Endothelial cell of umbilical vein (primary cell): Measurements from ENCODE around the gene PLPP2. TPM values are rescaled to one million over a fixed set of nuclear protein-coding genes. Genes with fewer than 3 reads are reported as not detected.
"Not testable (repeated sequence)": the region's sequence is repeated elsewhere in the genome, so short reads cannot be mapped to it uniquely, and the experiment has no call there.

Experiments
- BruUV-seq: library from RNA; stranded (reverse); fragments of 400-500 nt; replicated peaks from 2 replicates; lab custom pipeline; 2021; lab: Mats Ljungman, UMichigan
- CTCF ChIA-PET: fragments of 300-600, 350-600 bp; sonication (Branson Sonifier 250); formaldehyde crosslinking; loops from one replicate; lab custom pipeline; 2021; ENCODE audit warnings: antibody characterized with exemption, inconsistent platforms; lab: Charles Lee
- POLR2A ChIA-PET: fragments of 300-600, 350-600 bp; sonication (Branson Sonifier 250); formaldehyde crosslinking; loops from one replicate; lab custom pipeline; 2021; ENCODE audit warnings: antibody characterized with exemption, inconsistent platforms; lab: Charles Lee
- DNase-seq: peaks from one replicate; pipeline ENCODE4 v3.0.0-alpha.2; 2011; ENCODE audit warnings: low read depth, low spot score
- FAIRE-seq: peaks from 2 replicates; lab custom pipeline; 2011; peaks lifted over from hg19 to GRCh38; lab: Jason Lieb, UNC
- H2AFZ ChIP-seq: 2 replicates; pipeline ENCODE4 v1.6.0; 2012; ENCODE audit warnings: low read depth, low read length, control low read depth, inconsistent platforms
- H3K27ac ChIP-seq: 2 replicates; pipeline ENCODE4 v1.5.1; 2011; ENCODE audit warnings: low read depth, mild to moderate bottlenecking, control low read depth, low read length, moderate library complexity; ENCODE audit not compliant: insufficient read depth
- H3K27me3 ChIP-seq, 2 experiments: 2 replicates each; pipeline versions ENCODE4 v1.6.0 to v1.6.1; 2011; ENCODE audit warnings: low read length in 2 of 2, mixed read lengths in 1 of 2; ENCODE audit not compliant: control insufficient read depth in 2 of 2, insufficient read depth in 2 of 2
- H3K36me3 ChIP-seq, 2 experiments: 2 replicates in 1 of 2; 3 replicates in 1 of 2; pipeline ENCODE4 v1.5.1; 2011; ENCODE audit warnings: low read length in 2 of 2, mild to moderate bottlenecking in 1 of 2, moderate library complexity in 1 of 2; ENCODE audit not compliant: control insufficient read depth in 2 of 2, insufficient read depth in 2 of 2; ENCODE audit errors: extremely low read depth in 1 of 2
- H3K4me1 ChIP-seq: 3 replicates; pipeline ENCODE4 v1.5.1; 2011; ENCODE audit warnings: mild to moderate bottlenecking, low read length; ENCODE audit not compliant: control insufficient read depth, insufficient read depth; ENCODE audit errors: extremely low read depth
- H3K4me2 ChIP-seq: 2 replicates; pipeline ENCODE4 v1.6.1; 2011; ENCODE audit warnings: low read length, control low read depth, mixed read lengths; ENCODE audit not compliant: insufficient read depth
- H3K4me3 ChIP-seq, 3 experiments: fragments of 200-600 bp in 1 of 3; sonication (generic), shearing (Covaris generic) in 1 of 3; replicated peaks in 1 of 3; 2 replicates each; pipeline ENCODE4 v1.5.1; 2011 to 2016; ENCODE audit warnings: control low read depth in 3 of 3, low read length in 3 of 3, mild to moderate bottlenecking in 2 of 3, inconsistent platforms in 1 of 3, low read depth in 1 of 3, moderate library complexity in 1 of 3; ENCODE audit not compliant: insufficient read depth in 1 of 3
- H3K79me2 ChIP-seq: 2 replicates; pipeline ENCODE4 v1.6.0; 2012; ENCODE audit warnings: low read length, inconsistent platforms; ENCODE audit not compliant: control insufficient read depth, insufficient read depth
- H3K9ac ChIP-seq: replicated peaks from 2 replicates; pipeline ENCODE3; 2011; ENCODE audit warnings: low read length, control low read depth; ENCODE audit not compliant: insufficient read depth; ENCODE audit errors: extremely low read depth
- H3K9me1 ChIP-seq: replicated peaks from 3 replicates; pipeline ENCODE4 v1.6.0; 2011; ENCODE audit warnings: mild to moderate bottlenecking, low read length; ENCODE audit not compliant: control insufficient read depth, insufficient read depth; ENCODE audit errors: extremely low read depth
- H3K9me3 ChIP-seq: replicated peaks from 2 replicates; pipeline ENCODE4 v1.5.1; 2012; ENCODE audit warnings: low read length, inconsistent platforms; ENCODE audit not compliant: control insufficient read depth, insufficient read depth
- H4K20me1 ChIP-seq: replicated peaks from 2 replicates; pipeline ENCODE3; 2011; ENCODE audit warnings: mild to moderate bottlenecking, low read length; ENCODE audit not compliant: control insufficient read depth, insufficient read depth; ENCODE audit errors: extremely low read depth
- POLR2A ChIP-seq: IDR thresholded peaks from 2 replicates; pipeline ENCODE4 v1.6.1; 2012; ENCODE audit warnings: low read depth, mild to moderate bottlenecking, control low read depth, low read length
- dilution Hi-C: fragments of 300-500 bp; cut with MboI; formaldehyde crosslinking; loops from one replicate; pipeline ENCODE4 v1.15.0; 2019; ENCODE audit warnings: low sequenced_read_pairs; ENCODE audit not compliant: extremely low pct_ligation_motif_present
- intact Hi-C: fragments of 100-400 bp; cut with micrococcal nuclease; formaldehyde crosslinking; loops from one replicate; pipeline ENCODE4 v1.10.0; 2022
- polyA plus RNA-seq, 4 experiments: library from polyadenylated mRNA; depleted of rRNA in 3 of 4; stranded (reverse) in 3 of 4; unstranded in 1 of 4; fragments of >200 nt; gene quantifications; 2 replicates each; pipeline versions ENCODE4 v1.2.1 to v1.2.3, GENCODE V29; 2011 to 2012; ENCODE audit warnings: missing spikeins in 1 of 4
- total RNA-seq: library from RNA; stranded (reverse); gene quantifications from 2 replicates; pipeline ENCODE4 v1.2.3, GENCODE V29; 2021

Gene PLPP2
- total and polyA plus RNA-seq, 2 donors (not counting 3 experiments of a cell fraction or from before 2014, with no cell fraction given) = 27.9 to 34.3 TPM

GRCh38 chr19:252421-253186 lies 38.6 kb downstream of the PLPP2 start:
- H3K27ac ChIP-seq, intact Hi-C loops, FAIRE-seq: not testable (repeated sequence)

GRCh38 chr19:246551-246950 lies 44.7 kb downstream of the PLPP2 start:
- no peaks in the 10 kb centered on the region for H3K4me1 ChIP-seq
- H4K20me1 ChIP-seq = no peaks in the 10 kb centered on the region
- no peaks in the 10 kb centered on the region for H3K9me1 ChIP-seq
- TF ChIP-seq POLR2A = no peak
- ChIA-PET CTCF (no interaction called here), POLR2A (no interaction called here)
- no peaks in the 10 kb centered on the region for H3K36me3 ChIP-seq
- no peak overlapping the region for H3K4me2 ChIP-seq
- no peak overlapping the region for H2AFZ ChIP-seq
- DNase-seq (no peak), FAIRE-seq (no peak)
- intact Hi-C loops (no loop called here), dilution Hi-C loops (no loop called here)
- BruUV-seq = no TSS peak
- H3K79me2 ChIP-seq = no peaks in the 10 kb centered on the region
- no peak overlapping the region for H3K27ac ChIP-seq
- no peaks in the 10 kb centered on the region for H3K9me3 ChIP-seq
- H3K4me3 ChIP-seq = no peak overlapping the region
- no peaks in the 10 kb centered on the region for H3K27me3 ChIP-seq
- no peak overlapping the region for H3K9ac ChIP-seq

More at GRCh38 chr19:252421-253186, 38.6 kb downstream of the PLPP2 start:
- POLR2A ChIA-PET, H3K4me2 ChIP-seq, H3K9me1 ChIP-seq, H2AFZ ChIP-seq, H3K9ac ChIP-seq, H3K79me2 ChIP-seq, H4K20me1 ChIP-seq, DNase-seq, CTCF ChIA-PET, BruUV-seq, H3K4me3 ChIP-seq, dilution Hi-C loops, H3K36me3 ChIP-seq, H3K9me3 ChIP-seq, H3K4me1 ChIP-seq, H3K27me3 ChIP-seq: not testable (repeated sequence)

- H3K9me1 ChIP-seq, H3K79me2 ChIP-seq, FAIRE-seq, H3K9me3 ChIP-seq, H2AFZ ChIP-seq, BruUV-seq, CTCF ChIA-PET, H4K20me1 ChIP-seq, dilution Hi-C loops, H3K4me2 ChIP-seq, H3K36me3 ChIP-seq, H3K27ac ChIP-seq, H3K4me1 ChIP-seq, POLR2A ChIA-PET, H3K4me3 ChIP-seq, H3K9ac ChIP-seq, intact Hi-C loops, DNase-seq, H3K27me3 ChIP-seq: not testable (repeated sequence)
Observed at GRCh38 chr19:245900-246299, 45.3 kb downstream of the PLPP2 start.
